Prostate gland (tissue), 2 donors: ENCODE measurements around the gene MUSK. TPM values are rescaled to one million over a fixed set of nuclear protein-coding genes. Genes with fewer than 3 reads are reported as not detected.

Experiments
- DNase-seq: peaks from one replicate; pipeline ENCODE4 v3.0.0-alpha.2; 2019; ENCODE audit warnings: low spot score
- H3K27ac ChIP-seq, 2 donors: fragments of 200-600 bp; sonication (generic); 2 replicates each; pipeline ENCODE4 v1.5.1; 2017 to 2019
- H3K27me3 ChIP-seq: fragments of 200-600 bp; sonication (generic); replicated peaks from 2 replicates; pipeline ENCODE4 v1.5.1; 2019; ENCODE audit not compliant: insufficient read depth
- H3K36me3 ChIP-seq, 2 donors: fragments of 200-600 bp; sonication (generic); 1 replicate in 1 of 2; 2 replicates in 1 of 2; pipeline versions ENCODE4 v1.5.1 to v1.8.1; 2017 to 2019
- H3K4me1 ChIP-seq: fragments of 200-600 bp; sonication (generic); replicated peaks from 2 replicates; pipeline ENCODE4 v1.5.1; 2019
- H3K4me3 ChIP-seq, 2 donors: fragments of 200-600 bp; sonication (generic); 2 replicates each; pipeline ENCODE4 v1.5.1; 2017 to 2019
- H3K9me3 ChIP-seq: fragments of 200-600 bp; sonication (generic); 2 replicates; pipeline ENCODE4 v1.5.1; 2017
- CTCF ChIP-seq, 4 experiments: fragments of 200-600 bp in 2 of 4; fragments of 450-650 bp in 2 of 4; sonication (generic) in 2 of 4; IDR thresholded peaks; 1 replicate in 3 of 4; 2 replicates in 1 of 4; pipeline ENCODE4 v1.5.1; 2016 to 2019; ENCODE audit warnings: antibody characterized with exemption in 4 of 4, mild to moderate bottlenecking in 2 of 4, moderate library complexity in 2 of 4
- POLR2A ChIP-seq: fragments of 450-650 bp; IDR thresholded peaks from one replicate; pipeline ENCODE4 v1.6.1; 2016; ENCODE audit warnings: antibody characterized with exemption, mild to moderate bottlenecking
- POLR2AphosphoS5 ChIP-seq: sonication (generic); formaldehyde crosslinking; IDR thresholded peaks from one replicate; pipeline ENCODE4 v1.6.1; 2017; ENCODE audit warnings: antibody characterized with exemption
- WGBS: methylation state at CpG from one replicate; pipeline ENCODE4 v1.1.5; 2018; 5-methylcytosine and 5-hydroxymethylcytosine counted together
- intact Hi-C: fragments of 100-400 bp; cut with DNase I; formaldehyde crosslinking; loops from one replicate; pipeline ENCODE4 v1.14.2; 2022
- total RNA-seq, 2 donors: library from RNA; depleted of rRNA; stranded (reverse); fragments of >200 nt; gene quantifications; one replicate each; pipeline ENCODE4 v1.1.0, GENCODE V29; 2016

Gene MUSK
- total RNA-seq, 2 donors from 2014 or later, result 0.64 to 7.6 TPM

DNA sequence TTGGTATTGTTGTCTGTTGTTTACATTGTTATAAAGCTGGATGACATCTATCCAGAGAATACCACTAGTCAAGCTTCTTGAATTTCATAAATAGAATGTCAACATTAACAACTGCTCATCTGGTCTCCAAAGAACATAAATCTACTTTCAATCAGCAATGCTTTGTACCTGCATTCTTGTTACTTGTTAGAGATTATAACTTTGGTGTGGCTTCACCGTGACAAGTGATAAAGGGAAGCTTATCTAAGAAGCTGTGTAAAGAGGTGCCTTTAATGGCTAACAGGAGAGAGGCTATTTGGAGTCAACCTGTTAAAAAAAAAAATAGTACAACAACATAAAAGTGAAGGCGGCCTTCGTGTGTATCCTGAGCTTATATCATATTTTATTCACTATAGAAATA, 41.8 kb downstream of the MUSK start:
- TF ChIP-seq POLR2AphosphoS5 (no peak), POLR2A (no peak), CTCF (IDR thresholded peaks at IDR 0.05) (no peak)
- 88% methylated on average over 3 of the region's 3 CpGs for WGBS
- H3K27me3 ChIP-seq, result no peaks in the 10 kb centered on the region
- no peak overlapping the region for H3K4me3 ChIP-seq
- no peak overlapping the region for H3K27ac ChIP-seq
- H3K4me1 ChIP-seq, result no peaks in the 10 kb centered on the region
- H3K9me3 ChIP-seq, result no peaks in the 10 kb centered on the region
- no peak for DNase-seq
- intact Hi-C loops, result no loop called here
- H3K36me3 ChIP-seq, result no peaks in the 10 kb centered on the region

DNA sequence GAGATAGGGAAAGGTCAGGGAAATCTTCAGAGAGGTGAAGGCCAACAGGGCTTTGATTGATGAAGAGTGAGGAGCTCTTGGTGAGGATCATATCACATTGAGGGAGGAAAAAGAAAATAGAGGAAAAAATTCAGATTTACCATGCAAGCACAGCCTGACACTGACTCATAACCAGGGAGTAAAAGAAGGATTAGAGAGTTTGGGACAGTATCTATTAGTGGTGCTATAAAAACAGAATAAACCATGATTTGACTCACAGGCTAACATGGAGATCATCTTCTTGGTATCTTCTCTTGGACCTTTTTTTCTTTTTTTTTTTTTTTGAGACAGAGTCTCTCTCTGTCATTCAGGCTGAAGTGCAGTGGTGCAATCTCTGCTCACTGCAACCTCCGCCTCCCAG, 44.4 kb downstream of the MUSK start:
- H3K4me1 ChIP-seq, result no peaks in the 10 kb centered on the region
- no peaks in the 10 kb centered on the region for H3K27me3 ChIP-seq
- intact Hi-C loops, result no loop called here
- no peak for DNase-seq
- no peaks in the 10 kb centered on the region for H3K9me3 ChIP-seq
- H3K36me3 ChIP-seq, result no peaks in the 10 kb centered on the region
- H3K4me3 ChIP-seq, result no peak overlapping the region
- 95% methylated on average over 1 of the region's 1 CpG for WGBS
- H3K27ac ChIP-seq, result no peak overlapping the region
- TF ChIP-seq POLR2A (no peak), CTCF (IDR thresholded peaks at IDR 0.05) (no peak), POLR2AphosphoS5 (no peak)

DNA sequence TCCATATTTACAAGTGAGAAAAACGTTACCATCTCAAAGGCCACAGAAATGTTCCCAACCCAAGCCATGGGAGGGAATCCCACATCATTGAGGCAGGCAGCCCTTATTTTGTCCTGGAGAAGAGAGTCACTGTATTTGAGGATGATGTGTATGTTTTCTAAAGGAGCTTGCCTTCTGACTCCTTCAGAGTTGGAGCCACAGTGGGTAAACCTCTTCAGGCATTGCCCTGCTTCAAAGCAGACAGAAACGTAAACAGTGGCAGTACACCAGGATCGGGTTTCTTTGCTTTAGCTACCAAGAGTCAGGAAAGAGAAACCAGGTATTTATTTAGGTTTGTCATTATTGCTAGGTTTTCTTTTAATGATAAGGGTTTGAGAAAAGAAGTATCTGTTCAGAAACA, 45.7 kb downstream of the MUSK start:
- Histone ChIP-seq H3K27ac (peak overlapping the region; percentile 44 to 59), H3K27me3 (no peaks in the 10 kb centered on the region), H3K36me3 (no peaks in the 10 kb centered on the region), H3K4me3 (no peak overlapping the region), H3K9me3 (no peaks in the 10 kb centered on the region), H3K4me1 (no peaks in the 10 kb centered on the region)
- intact Hi-C loops, result no loop called here
- peak; percentile 65 for DNase-seq
- TF ChIP-seq CTCF (IDR thresholded peaks at IDR 0.05), result no peak
- TF ChIP-seq POLR2A, result no peak
- TF ChIP-seq POLR2AphosphoS5, result peak; percentile 78
- WGBS, result 19% methylated on average over 3 of the region's 3 CpGs

GRCh38 chr9:110728058-110728457, 59.5 kb downstream of the MUSK start:
- WGBS, result 100% methylated on average over 1 of the region's 1 CpG
- DNase-seq, result no peak
- intact Hi-C loops, result no loop called here
- no peak overlapping the region for H3K4me3 ChIP-seq
- H3K27ac ChIP-seq, result no peak overlapping the region
- no peaks in the 10 kb centered on the region for H3K9me3 ChIP-seq
- TF ChIP-seq POLR2AphosphoS5 (no peak), POLR2A (no peak), CTCF (IDR thresholded peaks at IDR 0.05) (no peak)
- no peaks in the 10 kb centered on the region for H3K27me3 ChIP-seq
- no peaks in the 10 kb centered on the region for H3K4me1 ChIP-seq
- no peaks in the 10 kb centered on the region for H3K36me3 ChIP-seq

- no peak for DNase-seq
- H3K27me3 ChIP-seq, result no peaks in the 10 kb centered on the region
- TF ChIP-seq CTCF (IDR thresholded peaks at IDR 0.05) (no peak), POLR2A (no peak), POLR2AphosphoS5 (no peak)
- intact Hi-C loops, result no loop called here
- H3K36me3 ChIP-seq, result no peaks in the 10 kb centered on the region
- no peaks in the 10 kb centered on the region for H3K9me3 ChIP-seq
- no peak overlapping the region for H3K27ac ChIP-seq
- H3K4me1 ChIP-seq, result no peaks in the 10 kb centered on the region
- no peak overlapping the region for H3K4me3 ChIP-seq
Measured at GRCh38 chr9:110729641-110730040, 61.0 kb downstream of the MUSK start.
